Body of pancreas (tissue), 4 donors: ENCODE data around the gene ARID1B.

Experiments used
- CTCF ChIP-seq, 7 experiments: fragments of 450-650 bp in 4 of 7; fragments of 200-600 bp in 3 of 7; sonication (generic) in 3 of 7; IDR thresholded peaks; one replicate each; pipeline ENCODE4 v1.5.1; 2016 to 2019; ENCODE audit warnings: antibody characterized with exemption in 7 of 7
- POLR2A ChIP-seq, 3 donors: fragments of 450-650 bp; IDR thresholded peaks; one replicate each; pipeline ENCODE4 v1.6.1; 2016; ENCODE audit warnings: antibody characterized with exemption in 3 of 3, mild to moderate bottlenecking in 2 of 3

- TF ChIP-seq CTCF (IDR thresholded peaks at IDR 0.05) (no peak), POLR2A (IDR thresholded peaks at IDR 0.05) (no peak)
Observed at GRCh38 chr6:157050537-157051265, 273.5 kb downstream of the ARID1B start.
